Endometrial microvascular endothelial cells (primary cell): ENCODE data around the gene ESPN. TPM values are rescaled to one million over a fixed set of nuclear protein-coding genes. Genes with fewer than 3 reads are reported as not detected.
"Not testable (repeated sequence)": the region's sequence is repeated elsewhere in the genome, so short reads cannot be mapped to it uniquely, and the experiment has no call there.

Source experiments
- in situ Hi-C: cut with HindIII; loops from 2 replicates; pipeline ENCODE4 v1.10.0; 2017; ENCODE audit warnings: low sequenced_read_pairs, low pct_unique_long_range_greater_than_20kb; ENCODE audit errors: inconsistent ontology term
- total RNA-seq: library from RNA; depleted of rRNA; stranded (reverse); fragments of >200 nt; gene quantifications from one replicate; pipeline ENCODE4 v1.2.3, GENCODE V29; 2015; ENCODE audit errors: inconsistent ontology term

ESPN gene
- total RNA-seq, 1 donor from 2014 or later = 0.46 TPM

DNA sequence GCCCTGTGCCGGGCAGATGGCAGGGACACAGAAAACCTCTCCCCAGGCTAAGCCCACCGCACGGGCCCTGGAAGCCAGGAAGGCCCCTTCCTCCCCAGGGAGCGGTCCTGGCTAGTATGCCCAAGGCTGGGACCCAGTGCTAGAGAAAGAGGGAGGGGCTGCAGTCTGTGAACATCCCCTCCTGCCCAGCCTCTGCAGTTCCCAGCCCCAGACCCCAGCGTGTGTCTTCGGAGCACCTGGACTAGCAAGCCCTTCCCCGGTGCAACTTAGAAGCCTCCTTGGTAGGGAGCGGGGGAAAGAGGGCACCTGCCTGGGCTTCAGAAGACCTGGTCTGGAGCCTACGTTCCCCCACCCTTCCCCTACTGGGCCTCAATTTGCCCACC is 64.8 kb downstream of the ESPN start:
- in situ Hi-C loops = no loop called here

DNA sequence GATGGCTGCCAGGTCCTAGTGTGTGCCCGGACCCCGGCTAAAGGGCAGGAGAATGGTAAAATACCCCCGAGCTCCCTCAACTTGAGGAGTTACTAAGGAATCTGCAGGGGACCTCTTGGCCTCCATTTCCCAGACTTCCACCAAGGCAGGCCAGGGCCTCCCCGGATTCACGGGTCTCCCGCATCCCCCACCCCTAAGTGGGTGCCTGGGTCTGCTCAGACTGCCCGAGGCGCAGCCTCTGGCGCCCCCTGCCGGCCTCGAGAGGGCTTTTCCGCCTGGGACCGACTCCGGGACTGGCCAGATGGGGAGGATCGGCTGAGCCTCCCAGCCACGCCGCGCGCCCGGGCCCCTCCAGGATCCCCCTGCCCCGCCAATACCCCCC is 65.2 kb downstream of the ESPN start:
- in situ Hi-C loops = no loop called here

DNA sequence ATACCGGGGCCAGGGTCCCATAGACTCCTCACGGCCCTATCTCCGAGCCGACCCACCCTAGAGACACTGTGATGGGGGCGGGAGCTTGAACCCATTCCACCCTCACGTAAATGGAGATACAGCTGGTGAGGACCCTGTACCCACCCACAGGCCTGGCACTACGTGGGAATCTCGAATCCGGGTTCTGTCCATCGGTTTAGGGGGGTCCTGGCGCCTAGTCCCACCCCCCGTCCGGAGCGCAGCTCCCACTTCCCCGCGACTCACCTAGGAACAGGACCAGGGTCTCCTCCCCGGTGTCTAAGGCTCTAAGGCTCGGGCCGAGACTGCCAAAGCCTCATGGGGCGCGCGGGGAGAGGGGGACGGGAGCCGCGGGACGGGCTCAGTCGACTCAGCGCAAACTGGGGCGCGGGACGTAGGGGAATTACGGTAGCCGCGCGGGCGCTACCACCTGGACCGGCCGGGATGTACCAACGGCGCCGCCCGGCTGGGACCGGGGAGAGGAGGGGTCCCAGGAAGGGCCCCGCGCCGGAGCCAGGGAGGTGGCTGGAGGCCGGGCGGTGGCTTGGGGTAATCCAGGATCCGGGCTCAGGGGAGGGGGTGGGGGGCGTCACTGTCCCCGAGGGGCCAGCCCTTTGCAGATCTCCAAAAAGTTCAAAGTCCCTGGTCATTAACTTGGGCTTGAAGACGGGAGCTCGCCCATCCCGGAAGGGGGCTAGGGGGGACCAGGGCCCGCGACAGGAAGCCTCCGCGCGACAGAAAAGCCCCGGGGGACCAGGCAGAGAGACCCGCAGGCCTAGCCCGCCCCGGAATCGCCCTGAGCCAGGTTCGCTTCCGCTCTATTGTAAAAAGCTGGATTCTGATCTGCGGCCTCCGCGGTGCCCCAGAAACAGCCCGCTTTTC is 65.9 kb downstream of the ESPN start:
- in situ Hi-C loops = no loop called here

DNA sequence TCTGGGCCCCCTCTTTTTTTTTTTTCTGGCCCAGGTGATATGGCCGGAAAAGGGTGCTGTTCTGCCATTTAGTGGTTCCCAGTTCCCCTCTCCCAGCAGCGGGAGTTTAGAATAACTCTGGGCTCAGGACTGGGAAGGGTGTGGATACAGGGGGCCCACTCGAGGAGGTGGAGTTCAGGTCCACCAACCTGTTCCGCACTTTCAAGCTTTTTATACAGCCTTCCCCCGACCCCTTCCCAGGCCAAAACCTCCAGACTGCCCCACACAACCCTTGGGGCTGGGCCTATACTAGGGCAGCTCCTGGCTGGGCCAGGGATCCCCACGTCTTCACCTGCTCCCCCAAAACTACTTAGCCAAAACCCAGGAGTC is 66.5 kb downstream of the ESPN start:
- in situ Hi-C loops = no loop called here

DNA sequence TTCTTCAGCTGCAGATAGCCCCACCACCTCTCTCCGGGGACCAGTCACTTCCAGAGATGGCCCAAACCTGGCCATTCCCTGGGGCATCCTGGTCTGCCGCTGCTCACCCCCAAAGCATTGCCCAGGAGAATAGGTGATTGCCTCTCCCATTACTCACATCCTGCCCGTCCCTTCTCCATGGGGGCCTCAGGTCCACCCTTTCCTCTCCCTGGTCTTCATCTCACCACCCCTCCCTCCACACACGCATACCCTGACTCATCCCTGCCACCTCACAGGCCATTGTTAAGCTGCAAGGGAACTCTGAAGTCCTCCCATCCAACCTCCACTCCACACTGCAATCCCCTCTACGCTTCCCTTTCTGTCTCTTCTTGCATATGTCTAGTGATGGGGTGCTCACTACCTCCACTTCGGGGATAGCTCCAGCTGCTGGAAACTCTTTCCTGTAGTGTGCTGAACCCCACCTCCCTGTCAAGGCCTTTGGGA is 66.9 kb downstream of the ESPN start, which contains the start of gene PLEKHG5:
PLEKHG5 (minus strand) TSS at position 188 of the 483 bp plus-strand sequence. CDS start 14,096 bp downstream, outside the sequence.
- in situ Hi-C loops = no loop called here

DNA sequence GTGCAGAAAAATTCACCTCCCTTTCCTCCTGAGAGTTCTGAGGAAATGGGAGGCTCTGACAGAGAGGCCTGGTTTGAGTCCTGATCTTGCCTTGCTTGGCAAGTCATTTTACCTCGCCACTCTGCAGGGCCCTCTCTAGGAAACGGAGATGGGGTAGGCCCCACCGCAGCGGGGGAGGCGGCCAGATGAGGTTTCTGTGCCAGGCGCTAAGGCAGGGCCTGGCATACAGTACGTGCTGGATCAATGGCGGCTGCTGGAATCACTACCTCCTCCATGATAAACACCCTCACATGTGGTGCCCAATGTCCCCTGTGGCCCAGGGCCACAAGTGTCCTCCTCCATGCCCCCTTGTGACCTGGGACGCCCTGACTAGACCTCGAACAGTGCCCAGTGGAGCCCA is 67.4 kb downstream of the ESPN start:
- in situ Hi-C loops = no loop called here

DNA sequence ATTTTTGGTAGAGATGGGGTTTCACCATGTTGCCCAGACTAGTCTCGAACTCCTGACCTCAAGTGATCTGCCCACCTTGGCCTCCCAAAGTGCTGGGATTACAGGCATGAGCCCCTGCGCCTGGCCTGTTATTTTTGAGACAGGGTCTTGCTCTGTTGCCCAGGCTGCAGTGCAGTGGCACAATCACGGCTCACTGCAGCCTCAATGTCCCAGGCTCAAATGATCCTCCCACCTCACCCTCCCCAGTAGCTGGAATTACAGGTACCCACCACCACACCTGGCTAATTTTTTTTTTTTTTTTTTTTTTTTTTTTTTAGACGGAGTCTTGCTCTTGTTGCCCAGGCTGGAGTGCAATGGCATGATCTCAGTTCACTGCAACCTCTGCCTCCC is 69.3 kb downstream of the ESPN start:
- in situ Hi-C loops = not testable (repeated sequence)

DNA sequence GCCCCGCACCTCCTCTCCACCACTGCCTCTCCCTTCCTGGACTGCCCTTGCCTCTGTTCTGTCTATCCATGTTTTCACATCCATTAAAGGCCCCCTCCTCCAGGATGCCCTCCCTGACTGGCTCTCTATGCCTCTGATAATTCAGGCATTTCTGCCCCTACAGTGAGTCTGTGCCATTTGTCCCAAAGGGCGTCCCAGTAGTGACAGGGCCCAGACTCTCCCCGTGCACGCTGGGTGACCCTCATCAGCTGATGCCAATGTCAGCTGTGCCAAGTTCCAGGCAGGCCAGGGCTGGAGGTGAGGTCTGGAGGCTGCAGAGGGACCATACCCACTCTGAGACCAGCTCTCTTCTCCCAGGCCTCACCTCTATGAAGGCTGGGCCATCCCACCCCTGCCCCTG is 70.1 kb downstream of the ESPN start:
- in situ Hi-C loops = no loop called here

DNA sequence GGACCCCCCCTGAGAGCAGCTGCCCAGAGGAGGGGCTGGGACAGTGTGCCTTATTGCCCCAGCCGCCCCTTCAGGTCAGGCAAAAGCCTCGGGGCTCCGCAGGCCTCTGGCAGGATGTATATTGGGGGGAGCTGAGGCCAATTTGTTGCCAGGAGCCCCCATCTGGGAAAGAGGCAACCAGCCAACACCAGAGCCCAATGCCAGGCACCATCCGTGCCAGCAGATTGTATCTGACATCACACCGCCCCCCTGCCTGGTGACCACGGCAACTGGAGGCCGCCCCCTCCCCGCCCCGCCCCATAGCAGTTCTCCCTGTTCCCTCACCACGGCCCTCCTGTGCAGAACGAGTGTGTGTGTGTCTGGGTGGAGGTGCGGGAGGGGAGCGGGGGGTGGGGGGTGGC is 70.5 kb downstream of the ESPN start:
- in situ Hi-C loops = no loop called here

DNA sequence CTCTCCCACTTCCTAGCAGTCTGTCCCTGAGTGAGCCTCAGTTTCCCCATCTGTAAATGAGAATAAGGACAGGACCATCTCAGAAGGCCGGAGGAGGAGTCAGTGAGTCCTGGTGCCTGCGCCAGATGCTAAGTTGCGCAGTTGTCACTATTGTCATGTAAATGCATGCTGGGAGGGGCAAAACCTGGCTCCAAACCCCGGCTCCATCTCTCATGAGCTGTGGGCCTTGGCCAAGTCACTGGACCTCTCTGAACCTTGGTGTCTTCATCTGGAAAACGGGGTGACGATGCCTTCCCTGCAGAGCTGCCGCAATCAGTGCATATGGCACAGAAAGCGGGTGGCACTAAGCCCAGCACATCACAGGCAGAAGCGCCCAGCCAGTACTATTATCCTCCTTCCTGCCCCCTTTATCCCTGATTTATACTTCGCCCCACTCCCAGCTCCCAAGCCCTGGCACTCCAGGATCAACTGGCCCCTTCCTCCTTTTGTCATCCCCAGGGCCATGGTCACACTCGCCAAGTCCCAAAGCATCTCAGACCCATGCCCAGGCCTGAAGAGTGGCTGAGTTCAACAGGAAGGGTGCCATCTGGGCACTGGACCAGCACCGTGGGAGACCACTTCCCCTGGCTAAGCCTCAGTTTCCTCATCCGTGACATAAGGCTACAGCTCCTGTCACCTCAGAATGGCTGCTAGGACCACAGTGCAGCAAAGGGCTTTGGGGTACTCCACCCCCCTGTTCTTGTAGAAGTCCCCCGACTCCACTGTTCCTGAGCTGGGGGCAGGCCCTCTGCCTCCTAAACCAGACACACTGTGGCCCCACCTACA is 71.2 kb downstream of the ESPN start:
- in situ Hi-C loops = no loop called here

DNA sequence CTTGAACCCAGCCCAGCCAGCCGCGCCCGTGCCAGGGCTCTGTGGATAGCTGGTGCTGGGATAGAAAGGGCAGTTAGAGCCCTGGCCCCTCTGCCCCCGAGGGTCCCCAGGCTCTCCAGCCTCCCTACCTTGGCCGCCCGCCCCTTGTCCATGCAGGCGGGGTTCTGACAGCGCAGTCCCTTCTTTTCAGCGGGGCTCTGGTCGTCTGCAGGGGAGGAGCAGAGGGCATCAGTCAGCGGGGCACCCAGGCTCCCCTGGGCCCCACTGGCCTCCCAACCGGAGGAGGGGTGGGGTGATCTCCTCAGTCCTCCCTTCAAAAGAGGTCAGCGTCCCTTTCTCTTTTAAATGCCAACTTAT is 71.8 kb downstream of the ESPN start:
- in situ Hi-C loops = no loop called here

DNA sequence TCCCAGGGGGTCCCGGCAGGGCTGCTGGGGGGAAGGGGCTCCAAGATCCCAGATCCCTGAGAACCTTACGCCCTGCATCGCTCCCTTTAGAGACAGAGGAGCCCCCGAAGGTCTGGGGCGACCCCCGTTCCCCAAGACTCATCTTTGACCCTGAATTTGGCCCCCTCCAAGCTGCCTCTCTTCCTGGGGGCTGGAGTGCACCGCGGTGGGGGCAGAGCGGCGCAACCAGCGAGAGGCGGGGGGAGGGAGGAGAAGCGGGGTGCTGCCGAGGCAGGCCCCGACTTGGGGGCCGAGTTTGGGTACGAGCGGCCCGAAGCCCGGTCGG is 72.3 kb downstream of the ESPN start:
- in situ Hi-C loops = no loop called here

DNA sequence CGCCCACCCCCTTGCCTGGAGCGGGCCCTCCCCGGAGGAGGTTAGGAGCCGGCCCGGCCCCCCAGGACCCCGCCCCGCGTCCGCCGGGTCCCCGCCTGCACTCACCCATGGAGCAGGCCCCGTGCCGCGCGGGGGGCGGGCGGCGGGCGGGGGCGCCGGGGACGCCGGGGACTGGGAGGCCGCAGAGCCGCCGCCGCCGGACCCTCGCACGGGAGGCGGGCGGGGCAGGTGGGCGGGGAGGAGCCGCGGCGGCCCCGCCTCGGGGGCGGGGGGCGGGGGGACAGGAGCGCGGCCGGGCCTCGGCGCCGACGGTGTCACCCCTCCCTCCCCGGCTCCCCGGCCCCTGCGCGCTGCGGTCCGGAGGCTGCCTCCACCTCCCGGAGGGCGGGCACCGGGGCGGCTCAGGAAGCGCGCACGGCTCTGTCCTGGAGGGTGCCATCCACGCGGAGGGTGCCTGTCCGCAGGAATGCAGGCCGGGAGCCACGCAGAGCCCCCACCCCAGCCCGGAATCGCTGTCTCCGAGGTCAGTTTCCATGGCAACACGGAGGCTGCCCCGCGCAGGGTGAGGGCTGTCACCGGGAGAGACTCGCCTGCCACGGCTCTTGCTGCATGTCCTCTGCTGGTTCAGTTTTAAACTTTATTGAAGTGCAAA is 72.8 kb downstream of the ESPN start:
- in situ Hi-C loops = no loop called here

DNA sequence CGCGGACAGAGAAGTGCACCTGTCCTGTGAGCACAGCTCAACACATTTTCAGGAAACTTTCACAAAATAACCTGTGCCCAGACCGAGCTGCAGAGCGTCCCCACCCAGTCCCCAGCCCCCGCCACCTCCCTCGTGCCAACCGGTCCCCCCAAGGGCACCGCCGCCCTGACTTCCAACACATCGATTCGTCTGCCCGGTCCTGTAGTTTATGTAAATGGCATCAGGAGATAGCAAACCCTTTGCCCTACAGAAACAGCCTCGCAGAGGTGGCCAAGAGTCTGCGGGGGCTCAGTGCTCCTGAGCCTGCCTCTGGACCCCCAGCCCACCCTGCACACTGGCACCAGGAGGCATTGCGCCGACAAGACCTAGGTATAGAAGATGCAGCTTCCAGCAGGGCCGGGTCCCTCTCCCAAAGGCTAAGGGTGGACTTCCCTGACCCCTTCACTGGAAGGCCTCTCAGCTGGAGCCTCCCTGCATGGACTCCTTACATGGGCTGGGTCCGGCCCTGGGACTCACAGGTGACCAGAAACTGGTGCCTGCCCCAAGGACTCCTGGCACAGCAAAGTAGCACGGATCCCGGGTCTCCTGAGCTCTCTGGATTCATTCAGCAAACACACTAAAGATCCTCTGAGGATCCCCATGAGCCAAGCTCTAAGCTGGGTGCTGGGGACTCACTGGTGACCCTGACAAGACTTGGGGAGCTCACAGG is 73.4 kb downstream of the ESPN start:
- in situ Hi-C loops = no loop called here

DNA sequence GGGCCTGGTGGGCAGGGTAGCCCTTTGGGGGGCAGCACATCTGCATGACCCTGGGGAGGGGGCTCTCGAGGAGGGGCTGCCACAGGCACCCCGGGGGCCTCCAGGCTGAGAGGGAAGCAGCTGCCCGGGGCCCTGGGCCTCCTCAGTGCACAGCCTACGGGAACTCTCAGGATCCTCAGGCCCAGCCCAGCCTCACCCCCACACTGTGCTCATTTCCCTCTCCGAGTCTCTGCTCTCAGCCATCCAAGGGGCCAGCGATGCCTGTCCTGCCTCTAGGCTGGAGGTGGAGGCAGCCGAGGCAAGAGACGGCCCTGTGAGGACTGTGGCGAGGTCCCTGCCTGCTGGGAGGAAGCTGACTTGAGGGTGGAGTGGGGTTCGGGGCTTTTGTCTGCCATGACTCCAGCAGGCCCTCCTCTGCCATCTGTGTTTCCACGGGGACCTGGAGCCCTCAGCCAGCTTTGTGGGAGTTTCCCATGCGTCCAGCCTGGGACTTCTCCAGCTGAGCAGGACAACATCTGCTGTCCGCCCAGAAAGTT is 74.1 kb downstream of the ESPN start:
- in situ Hi-C loops = no loop called here

DNA sequence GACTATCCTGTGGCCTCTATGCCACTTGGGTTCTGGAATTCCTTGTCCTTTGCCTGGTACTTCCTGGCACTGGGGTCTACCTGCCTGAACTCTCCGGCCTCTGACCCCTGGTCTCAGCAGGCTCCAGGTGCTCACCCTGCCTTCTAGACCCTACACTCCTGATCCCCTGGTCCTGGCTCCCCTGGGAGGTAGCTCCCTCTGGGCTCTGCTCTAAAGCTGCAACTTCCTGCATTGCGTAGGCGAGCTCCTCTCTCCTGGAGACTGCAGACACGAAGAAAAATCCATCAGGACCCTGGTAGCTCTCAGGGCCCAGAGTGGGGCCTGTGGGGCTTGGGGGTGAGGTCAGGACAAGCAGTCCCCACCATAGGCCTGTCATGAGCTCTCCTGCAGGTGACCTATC is 74.7 kb downstream of the ESPN start:
- in situ Hi-C loops = no loop called here

DNA sequence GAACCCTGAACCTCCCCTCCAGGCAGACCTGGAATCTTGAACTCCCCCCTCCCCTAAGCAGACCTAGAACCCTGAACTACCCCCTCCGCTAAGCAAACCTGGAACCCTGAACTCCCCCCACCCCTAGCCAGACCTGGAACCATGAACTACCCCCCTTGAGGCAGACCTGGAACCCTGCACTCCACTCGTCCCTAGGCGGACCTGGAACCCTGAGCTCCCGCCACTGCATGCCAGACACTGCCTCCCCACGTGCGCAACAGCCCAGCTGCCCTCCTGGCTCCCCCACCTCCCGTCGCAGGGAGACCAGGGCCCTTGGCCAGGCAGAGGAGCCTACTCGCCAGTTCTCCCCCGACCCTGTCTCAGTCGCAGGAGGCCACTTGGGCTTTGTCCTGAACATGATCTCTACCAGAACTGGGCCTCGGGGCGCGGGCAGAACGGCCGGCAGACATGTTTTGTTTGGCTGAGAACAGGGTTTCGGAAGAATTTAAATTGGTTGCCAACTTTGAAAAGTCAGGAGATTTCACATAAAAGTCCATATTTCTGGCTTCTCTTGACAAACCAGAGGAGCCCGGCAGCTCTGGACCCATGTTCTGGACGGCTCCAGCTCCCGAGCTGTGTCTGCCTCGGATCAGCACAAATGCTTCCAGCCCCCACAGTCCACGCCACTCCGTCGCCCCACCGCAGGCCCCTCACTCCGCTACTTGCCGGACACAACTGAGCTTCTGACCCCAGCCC is 76.1 kb downstream of the ESPN start:
- in situ Hi-C loops = no loop called here

DNA sequence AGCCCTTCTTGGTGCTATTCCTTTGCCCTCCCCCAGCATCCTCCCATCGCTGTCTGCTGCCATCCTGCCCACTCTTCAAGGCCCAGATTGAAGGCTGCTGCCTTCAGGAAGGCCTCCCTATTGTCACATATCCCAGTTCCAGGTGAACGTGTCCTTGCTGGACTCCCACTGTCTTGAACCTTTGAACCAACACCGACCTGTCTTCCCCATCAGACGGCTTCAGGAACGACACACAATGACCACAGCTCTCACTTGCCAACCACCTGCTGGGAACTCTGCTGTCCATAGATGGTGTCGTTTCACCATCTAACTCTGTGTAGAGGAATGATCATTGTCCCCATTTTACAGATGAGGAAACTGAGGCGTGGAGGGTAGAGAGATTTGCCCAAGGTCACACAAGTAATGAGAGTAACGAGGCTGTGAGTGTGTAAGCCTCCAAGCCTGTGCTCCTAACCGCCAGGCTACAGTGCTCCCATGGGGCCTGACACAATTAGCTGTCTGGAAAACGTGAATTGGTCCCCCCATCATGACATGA is 76.8 kb downstream of the ESPN start:
- in situ Hi-C loops = no loop called here
